ENCODE data around the gene HEXIM2. TPM values are rescaled to one million over a fixed set of nuclear protein-coding genes. Genes with fewer than 3 reads are reported as not detected.
A peak's percentile ranks its signal among the peaks of the same experiment; 100 is the strongest.

Gene HEXIM2
- total RNA-seq, 4 donors from 2014 or later: 2.2 to 10.4 (median 4.4) TPM

DNA sequence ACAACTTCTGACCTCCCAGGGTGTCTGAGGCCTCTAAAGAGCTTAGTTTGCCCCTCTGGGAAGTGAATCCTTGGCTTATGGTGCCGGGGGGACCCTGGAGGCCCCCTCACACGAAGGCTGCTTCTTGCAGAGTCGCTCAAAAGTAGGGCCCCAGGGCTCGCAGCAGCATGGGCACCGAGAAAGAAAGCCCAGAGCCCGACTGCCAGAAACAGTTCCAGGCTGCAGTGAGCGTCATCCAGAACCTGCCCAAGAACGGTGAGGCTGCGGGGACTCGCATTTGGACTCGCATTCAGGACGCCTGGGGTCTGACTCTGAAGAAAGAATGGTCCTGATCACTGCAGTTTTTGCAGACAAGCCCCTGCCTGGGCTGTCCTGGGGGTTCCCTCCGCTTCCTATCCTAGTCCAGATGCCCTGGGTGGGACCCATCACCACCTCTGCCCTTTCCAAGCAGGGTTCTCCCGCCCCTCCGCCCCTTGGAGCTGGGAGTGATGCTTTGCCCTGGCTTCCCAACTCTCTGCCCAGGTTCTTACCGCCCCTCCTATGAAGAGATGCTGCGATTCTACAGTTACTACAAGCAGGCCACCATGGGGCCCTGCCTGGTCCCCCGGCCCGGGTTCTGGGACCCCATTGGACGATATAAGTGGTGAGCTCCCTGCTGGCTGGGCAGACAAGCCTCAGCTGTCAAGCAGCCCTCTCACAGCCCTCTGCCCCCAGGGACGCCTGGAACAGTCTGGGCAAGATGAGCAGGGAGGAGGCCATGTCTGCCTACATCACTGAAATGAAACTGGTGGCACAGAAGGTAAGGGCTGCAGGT, 25.5 kb upstream of the HEXIM2 start:
- no peaks in the 10 kb centered on the region for H3K9me3 ChIP-seq
- peak overlapping the region; percentile 79 for H3K27ac ChIP-seq
- peak in 1 of 2 donors; percentile 80 for DNase-seq (ENCODE audit: low spot score in 2 of 2)
- TF ChIP-seq POLR2AphosphoS5 (IDR thresholded peaks at IDR 0.05) (no peak), POLR2A (IDR thresholded peaks at IDR 0.05) (no peak), EP300 (IDR thresholded peaks at IDR 0.05) (no peak)
- TF ChIP-seq, protein P1, sequence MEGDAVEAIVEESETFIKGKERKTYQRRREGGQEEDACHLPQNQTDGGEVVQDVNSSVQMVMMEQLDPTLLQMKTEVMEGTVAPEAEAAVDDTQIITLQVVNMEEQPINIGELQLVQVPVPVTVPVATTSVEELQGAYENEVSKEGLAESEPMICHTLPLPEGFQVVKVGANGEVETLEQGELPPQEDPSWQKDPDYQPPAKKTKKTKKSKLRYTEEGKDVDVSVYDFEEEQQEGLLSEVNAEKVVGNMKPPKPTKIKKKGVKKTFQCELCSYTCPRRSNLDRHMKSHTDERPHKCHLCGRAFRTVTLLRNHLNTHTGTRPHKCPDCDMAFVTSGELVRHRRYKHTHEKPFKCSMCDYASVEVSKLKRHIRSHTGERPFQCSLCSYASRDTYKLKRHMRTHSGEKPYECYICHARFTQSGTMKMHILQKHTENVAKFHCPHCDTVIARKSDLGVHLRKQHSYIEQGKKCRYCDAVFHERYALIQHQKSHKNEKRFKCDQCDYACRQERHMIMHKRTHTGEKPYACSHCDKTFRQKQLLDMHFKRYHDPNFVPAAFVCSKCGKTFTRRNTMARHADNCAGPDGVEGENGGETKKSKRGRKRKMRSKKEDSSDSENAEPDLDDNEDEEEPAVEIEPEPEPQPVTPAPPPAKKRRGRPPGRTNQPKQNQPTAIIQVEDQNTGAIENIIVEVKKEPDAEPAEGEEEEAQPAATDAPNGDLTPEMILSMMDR (IDR thresholded peaks at IDR 0.05): no peak
- H3K36me3 ChIP-seq: no peaks in the 10 kb centered on the region
- H3K27me3 ChIP-seq: no peaks in the 10 kb centered on the region
- peaks cover 28% of the 10 kb centered on the region for H3K4me1 ChIP-seq
- peak overlapping the region; percentile 86 for H3K4me3 ChIP-seq
- WGBS: 38% methylated on average over 21 of the region's 21 CpGs

DNA sequence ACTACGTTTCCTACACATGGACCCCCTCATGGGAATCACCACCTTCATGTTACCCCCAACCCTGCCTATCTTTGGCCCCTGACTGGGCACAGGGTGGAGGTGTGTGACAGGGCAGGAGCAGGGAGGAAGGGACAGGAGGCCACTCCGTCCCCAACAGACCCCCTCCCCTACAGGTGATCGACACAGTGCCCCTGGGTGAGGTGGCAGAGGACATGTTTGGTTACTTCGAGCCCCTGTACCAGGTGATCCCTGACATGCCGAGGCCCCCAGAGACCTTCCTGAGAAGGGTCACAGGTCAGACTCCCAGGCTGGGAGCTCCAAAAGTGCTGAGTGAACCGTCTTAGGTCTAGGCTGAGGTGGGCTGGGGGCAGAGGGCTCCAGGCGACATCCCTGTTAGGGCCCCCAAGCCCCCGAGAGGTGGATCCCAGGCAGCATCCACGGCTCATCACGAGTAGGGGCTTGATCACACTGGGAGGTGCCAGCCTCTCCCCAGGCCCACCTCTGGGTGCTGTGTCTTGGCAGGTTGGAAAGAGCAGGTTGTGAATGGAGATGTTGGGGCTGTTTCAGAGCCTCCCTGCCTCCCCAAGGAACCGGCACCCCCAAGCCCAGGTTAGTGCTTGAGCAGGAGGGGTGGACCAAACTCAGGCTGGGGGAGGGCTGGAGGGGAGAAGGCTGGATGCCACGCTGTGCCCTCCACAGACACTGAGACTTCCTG, 24.7 kb upstream of the HEXIM2 start:
- Histone ChIP-seq H3K4me3 (no peak overlapping the region), H3K9me3 (no peaks in the 10 kb centered on the region), H3K27ac (no peak overlapping the region), H3K36me3 (no peaks in the 10 kb centered on the region), H3K27me3 (no peaks in the 10 kb centered on the region), H3K4me1 (peaks cover 20% of the 10 kb centered on the region)
- no peak for DNase-seq (ENCODE audit: low spot score in 2 of 2)
- 65% methylated on average over 3 of the region's 12 CpGs for WGBS
- TF ChIP-seq POLR2AphosphoS5 (IDR thresholded peaks at IDR 0.05): no peak
- TF ChIP-seq, protein P1 (IDR thresholded peaks at IDR 0.05): no peak
- TF ChIP-seq POLR2A (IDR thresholded peaks at IDR 0.05): no peak
- no peak for TF ChIP-seq EP300 (IDR thresholded peaks at IDR 0.05)

DNA sequence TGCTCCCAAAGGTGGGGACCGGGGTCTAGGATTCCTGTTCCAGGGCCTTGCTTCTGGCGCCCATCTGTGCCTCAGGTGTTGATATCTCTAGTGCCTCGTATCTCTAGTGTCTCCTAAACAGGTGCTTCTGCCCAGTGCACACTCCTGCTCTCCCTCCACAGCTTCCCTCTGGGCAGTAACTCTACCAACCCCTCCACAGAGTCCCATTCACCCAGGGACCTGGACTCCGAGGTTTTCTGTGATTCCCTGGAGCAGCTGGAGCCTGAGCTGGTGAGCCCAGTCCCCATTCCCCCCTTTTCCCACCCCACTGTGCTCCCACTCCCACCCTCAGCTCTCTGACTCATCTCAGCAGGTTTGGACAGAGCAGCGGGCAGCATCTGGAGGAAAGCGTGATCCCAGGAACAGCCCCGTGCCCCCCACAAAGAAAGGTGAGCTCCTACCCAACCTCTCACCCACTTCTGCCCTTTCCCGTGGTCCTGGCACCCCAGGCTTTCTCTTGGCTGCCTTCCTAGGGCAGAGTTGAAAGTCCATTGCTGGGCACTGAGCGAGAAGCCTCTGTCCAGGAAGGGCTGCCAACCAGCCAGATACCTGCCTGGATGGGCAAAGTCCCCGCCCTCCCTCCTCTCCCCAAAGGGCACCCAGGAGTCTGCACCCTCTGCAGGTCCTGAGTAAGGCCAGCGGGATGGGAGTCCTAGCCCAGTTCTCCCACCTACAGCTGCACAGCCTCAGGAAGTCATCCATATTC, 23.9 kb upstream of the HEXIM2 start:
- H3K4me3 ChIP-seq: no peak overlapping the region
- no peaks in the 10 kb centered on the region for H3K27me3 ChIP-seq
- 83% methylated on average over 11 of the region's 11 CpGs for WGBS
- peaks cover 18% of the 10 kb centered on the region for H3K4me1 ChIP-seq
- H3K9me3 ChIP-seq: no peaks in the 10 kb centered on the region
- DNase-seq (ENCODE audit: low spot score in 2 of 2): no peak
- TF ChIP-seq, protein P1 (IDR thresholded peaks at IDR 0.05): no peak
- TF ChIP-seq POLR2AphosphoS5 (IDR thresholded peaks at IDR 0.05): no peak
- no peak for TF ChIP-seq POLR2A (IDR thresholded peaks at IDR 0.05)
- no peak for TF ChIP-seq EP300 (IDR thresholded peaks at IDR 0.05)
- no peak overlapping the region for H3K27ac ChIP-seq
- no peaks in the 10 kb centered on the region for H3K36me3 ChIP-seq

DNA sequence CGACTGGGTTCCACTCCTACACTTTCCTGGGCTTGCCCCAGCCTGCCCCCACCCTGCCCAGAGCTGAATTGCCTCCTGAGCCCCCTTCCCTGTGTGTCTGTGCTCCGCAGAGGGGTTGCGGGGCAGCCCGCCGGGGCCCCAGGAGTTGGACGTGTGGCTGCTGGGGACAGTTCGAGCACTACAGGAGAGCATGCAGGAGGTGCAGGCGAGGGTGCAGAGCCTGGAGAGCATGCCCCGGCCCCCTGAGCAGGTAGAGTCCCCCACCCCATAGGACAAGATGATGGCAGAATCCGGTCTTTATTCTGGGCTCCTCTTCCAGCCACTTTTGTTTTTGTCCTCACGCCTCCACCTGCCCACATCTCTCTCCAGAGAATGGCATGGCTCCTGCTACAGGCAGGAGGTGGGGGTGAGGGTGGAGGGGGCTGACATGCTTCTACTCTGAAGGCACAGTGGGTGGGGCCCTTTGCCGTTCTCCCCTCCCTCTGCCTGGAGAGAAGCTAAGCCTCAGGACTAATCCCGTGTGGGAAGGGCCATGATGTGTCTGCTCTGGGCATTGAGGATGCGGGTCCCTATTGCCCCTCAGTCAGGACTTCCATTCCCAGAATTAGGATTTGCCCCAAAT, 22.7 kb upstream of the HEXIM2 start:
- Histone ChIP-seq H3K27ac (no peak overlapping the region), H3K4me1 (peaks cover 20% of the 10 kb centered on the region), H3K9me3 (no peaks in the 10 kb centered on the region), H3K27me3 (no peaks in the 10 kb centered on the region), H3K4me3 (no peak overlapping the region), H3K36me3 (no peaks in the 10 kb centered on the region)
- TF ChIP-seq, protein P1 (IDR thresholded peaks at IDR 0.05): no peak
- TF ChIP-seq POLR2A (IDR thresholded peaks at IDR 0.05) (no peak), EP300 (IDR thresholded peaks at IDR 0.05) (no peak), POLR2AphosphoS5 (IDR thresholded peaks at IDR 0.05) (no peak)
- DNase-seq (ENCODE audit: low spot score in 2 of 2): no peak
- WGBS: 72% methylated on average over 11 of the region's 14 CpGs
